Endothelial cell of umbilical vein (primary cell): ENCODE measurements around the gene KIRREL2.

ENCODE experiments used
- POLR2A ChIP-seq: IDR thresholded peaks from 2 replicates; pipeline ENCODE4 v1.6.1; 2012; ENCODE audit warnings: low read depth, mild to moderate bottlenecking, control low read depth, low read length
- TF ChIP-seq, protein P1 (sequence below), 2 donors: IDR thresholded peaks; 1 replicate in 1 of 2; 2 replicates in 1 of 2; pipeline ENCODE4 v1.5.1; 2011; ENCODE audit warnings: low read length in 2 of 2, mild to moderate bottlenecking in 2 of 2, moderate library complexity in 2 of 2, control low read depth in 1 of 2, inconsistent platforms in 1 of 2, low read depth in 1 of 2; ENCODE audit not compliant: insufficient read depth in 1 of 2; ENCODE audit errors: extremely low read depth in 1 of 2

DNA sequence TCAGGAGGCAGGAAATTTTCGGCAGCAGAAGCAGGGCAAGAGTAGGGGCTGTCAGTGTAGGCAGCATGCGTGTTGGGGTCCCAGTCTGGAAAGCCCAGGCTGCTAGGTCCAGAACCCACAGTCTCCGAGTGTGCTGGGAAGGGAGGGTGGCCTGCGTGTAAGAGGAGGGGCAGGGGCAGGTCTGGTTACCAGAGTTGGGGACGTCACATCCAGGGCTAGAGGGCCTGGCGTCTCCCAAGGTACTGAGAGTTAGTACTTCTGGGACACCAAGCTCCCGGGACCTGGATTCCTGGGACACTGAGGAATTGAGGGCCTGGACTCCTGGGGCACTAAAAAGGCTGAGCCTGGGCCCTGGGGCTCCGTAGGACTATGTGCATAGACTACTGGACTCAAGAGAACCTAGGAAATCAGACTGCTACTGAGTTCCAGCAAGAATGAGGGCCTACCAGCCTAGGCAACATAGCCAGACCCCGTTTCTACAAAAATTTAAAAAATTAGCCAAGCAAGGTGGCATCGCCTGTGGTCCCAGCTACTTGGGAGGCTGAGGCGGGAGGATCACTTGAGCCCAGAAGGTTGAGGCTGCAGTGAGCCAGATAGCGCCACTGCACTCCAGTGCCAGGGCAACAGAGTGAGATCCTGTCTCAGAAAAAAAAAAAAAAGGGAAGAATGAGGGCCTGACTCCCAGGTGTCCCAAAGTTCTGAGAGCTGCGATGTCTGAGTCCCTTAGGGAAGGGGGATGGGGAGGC lies 41.2 kb downstream of the KIRREL2 start:
- TF ChIP-seq, protein P1, sequence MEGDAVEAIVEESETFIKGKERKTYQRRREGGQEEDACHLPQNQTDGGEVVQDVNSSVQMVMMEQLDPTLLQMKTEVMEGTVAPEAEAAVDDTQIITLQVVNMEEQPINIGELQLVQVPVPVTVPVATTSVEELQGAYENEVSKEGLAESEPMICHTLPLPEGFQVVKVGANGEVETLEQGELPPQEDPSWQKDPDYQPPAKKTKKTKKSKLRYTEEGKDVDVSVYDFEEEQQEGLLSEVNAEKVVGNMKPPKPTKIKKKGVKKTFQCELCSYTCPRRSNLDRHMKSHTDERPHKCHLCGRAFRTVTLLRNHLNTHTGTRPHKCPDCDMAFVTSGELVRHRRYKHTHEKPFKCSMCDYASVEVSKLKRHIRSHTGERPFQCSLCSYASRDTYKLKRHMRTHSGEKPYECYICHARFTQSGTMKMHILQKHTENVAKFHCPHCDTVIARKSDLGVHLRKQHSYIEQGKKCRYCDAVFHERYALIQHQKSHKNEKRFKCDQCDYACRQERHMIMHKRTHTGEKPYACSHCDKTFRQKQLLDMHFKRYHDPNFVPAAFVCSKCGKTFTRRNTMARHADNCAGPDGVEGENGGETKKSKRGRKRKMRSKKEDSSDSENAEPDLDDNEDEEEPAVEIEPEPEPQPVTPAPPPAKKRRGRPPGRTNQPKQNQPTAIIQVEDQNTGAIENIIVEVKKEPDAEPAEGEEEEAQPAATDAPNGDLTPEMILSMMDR (IDR thresholded peaks at IDR 0.05; ENCODE audit: extremely low read depth in 1 of 2, insufficient read depth in 1 of 2, low read depth in 1 of 2, low read length in 2 of 2), result no peak
- TF ChIP-seq POLR2A, result no peak
